GM10248 (cell line): Measurements from ENCODE around the gene GRK3.

Source experiments
- CTCF ChIA-PET: fragments of 300-600 bp; sonication (Branson Sonifier 250); formaldehyde crosslinking; extraction: SDS; loops from one replicate; lab custom pipeline; 2021; ENCODE audit warnings: antibody characterized with exemption; lab: Yijun Ruan, JAX
- POLR2A ChIA-PET: fragments of 350-650 bp; sonication (Branson Sonifier 250); formaldehyde crosslinking; extraction: SDS; loops from one replicate; lab custom pipeline; 2020; ENCODE audit warnings: antibody characterized with exemption; lab: Yijun Ruan, JAX
- DNase-seq: peaks from one replicate; pipeline ENCODE4 v3.0.0; 2012; ENCODE audit errors: extremely low spot score
- CTCF ChIP-seq: IDR thresholded peaks from 2 replicates; pipeline ENCODE4 v1.5.1; 2012; ENCODE audit warnings: mild to moderate bottlenecking, low read depth; ENCODE audit errors: extremely low read depth, missing control alignments, control extremely low read depth

Gene GRK3

GRCh38 chr22:25534724-25535123 is 29.8 kb upstream of the GRK3 start:
- ChIA-PET POLR2A (no interaction called here), CTCF (interaction anchor here (1.0 kb wide), 2 partner anchors 9 to 11 kb away, joined by 3 to 4 read pairs; no protein-coding TSS in a partner anchor)
- no peak for TF ChIP-seq CTCF
- no peak for DNase-seq

DNA sequence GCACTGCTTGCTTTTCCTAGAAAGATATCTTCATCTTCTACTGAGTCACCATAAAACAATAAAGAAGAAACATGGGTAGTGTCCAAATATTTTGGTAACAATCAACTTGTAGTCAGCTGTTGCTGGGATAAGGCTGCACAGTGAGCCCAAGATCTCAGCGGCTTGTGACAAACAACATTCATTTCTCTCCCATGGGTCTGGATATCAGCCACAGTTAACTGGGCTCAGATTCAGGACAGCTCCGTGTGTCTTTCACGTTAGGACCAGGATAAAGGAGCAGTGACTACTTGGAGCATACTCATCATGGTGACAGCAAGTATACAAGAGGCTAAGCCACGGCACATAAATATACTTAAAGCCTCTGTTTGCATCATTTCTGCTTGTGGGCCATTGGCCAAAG is 27.9 kb upstream of the GRK3 start:
- ChIA-PET CTCF (no interaction called here), POLR2A (no interaction called here)
- no peak for TF ChIP-seq CTCF
- DNase-seq = no peak

- no peak for TF ChIP-seq CTCF
- POLR2A ChIA-PET = no interaction called here
- no peak for DNase-seq
- CTCF ChIA-PET = interaction anchor here (1.0 to 1.3 kb wide), 2 partner anchors 10 to 14 kb away, joined by 3 to 4 read pairs; no protein-coding TSS in a partner anchor
Measured at GRCh38 chr22:25540166-25540907, 24.1 kb upstream of the GRK3 start.

DNA sequence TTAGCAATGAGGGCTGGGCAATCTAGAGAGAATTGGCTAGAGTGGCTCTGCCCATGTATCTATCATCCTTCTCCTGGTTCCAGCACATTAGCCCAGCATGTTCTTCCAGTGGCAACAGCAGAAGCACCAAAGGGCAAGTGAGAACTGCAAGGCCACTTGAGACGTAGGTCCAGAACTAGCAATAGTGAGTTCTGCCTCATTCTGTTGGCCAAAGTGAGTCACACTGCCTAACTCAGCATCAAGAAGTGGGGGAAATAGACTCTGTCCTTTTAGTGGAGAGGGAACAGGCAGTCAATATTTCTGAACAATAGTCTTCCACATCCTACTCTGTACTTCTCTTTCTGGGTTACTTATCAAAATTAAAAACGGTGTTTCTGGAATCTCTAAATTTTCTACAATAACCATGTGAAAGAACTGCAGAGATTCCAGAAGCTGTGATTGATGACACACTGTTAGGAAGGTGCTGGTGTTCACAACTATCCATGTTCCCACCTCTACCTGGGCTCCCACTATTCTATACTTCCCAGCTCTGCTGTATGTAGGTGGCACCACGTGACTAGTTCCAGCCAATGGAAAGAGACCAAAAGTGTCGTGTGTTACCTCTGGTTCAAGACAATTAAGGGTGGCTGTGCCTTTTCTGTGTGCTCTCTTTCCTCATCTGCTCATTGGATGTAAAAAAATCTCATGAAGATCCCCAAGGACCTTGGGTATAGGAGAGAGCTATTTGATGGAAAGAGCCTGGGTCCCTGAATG is 23.4 kb upstream of the GRK3 start:
- ChIA-PET CTCF (interaction anchor here (1.0 to 1.9 kb wide), 7 partner anchors 9 to 232 kb away, joined by 3 to 5 read pairs (median 4); no protein-coding TSS in a partner anchor), POLR2A (no interaction called here)
- TF ChIP-seq CTCF = no peak
- DNase-seq = no peak

DNA sequence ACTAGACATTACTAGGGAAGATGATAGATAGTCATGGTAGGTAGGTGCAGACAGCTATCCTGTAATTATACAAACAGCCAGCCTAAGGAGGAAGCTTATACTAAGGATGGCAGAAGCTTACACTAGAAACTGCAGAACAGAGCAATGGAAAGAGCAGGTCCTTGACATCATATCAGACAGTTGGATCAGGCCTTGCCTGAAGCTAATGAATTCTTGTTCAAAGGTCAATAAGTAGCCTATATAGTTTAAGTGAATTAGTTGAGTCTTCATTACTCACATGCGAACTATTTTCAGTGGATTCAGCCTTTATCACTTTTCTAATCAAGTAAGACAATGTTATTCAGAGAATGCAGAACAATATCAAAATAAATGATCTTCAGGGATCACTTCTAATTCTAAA is 22.3 kb upstream of the GRK3 start:
- DNase-seq = no peak
- no peak for TF ChIP-seq CTCF
- POLR2A ChIA-PET = no interaction called here
- CTCF ChIA-PET = interaction anchor here (1.1 to 1.9 kb wide), 5 partner anchors 9 to 231 kb away, joined by 3 to 5 read pairs (median 4); no protein-coding TSS in a partner anchor

DNA sequence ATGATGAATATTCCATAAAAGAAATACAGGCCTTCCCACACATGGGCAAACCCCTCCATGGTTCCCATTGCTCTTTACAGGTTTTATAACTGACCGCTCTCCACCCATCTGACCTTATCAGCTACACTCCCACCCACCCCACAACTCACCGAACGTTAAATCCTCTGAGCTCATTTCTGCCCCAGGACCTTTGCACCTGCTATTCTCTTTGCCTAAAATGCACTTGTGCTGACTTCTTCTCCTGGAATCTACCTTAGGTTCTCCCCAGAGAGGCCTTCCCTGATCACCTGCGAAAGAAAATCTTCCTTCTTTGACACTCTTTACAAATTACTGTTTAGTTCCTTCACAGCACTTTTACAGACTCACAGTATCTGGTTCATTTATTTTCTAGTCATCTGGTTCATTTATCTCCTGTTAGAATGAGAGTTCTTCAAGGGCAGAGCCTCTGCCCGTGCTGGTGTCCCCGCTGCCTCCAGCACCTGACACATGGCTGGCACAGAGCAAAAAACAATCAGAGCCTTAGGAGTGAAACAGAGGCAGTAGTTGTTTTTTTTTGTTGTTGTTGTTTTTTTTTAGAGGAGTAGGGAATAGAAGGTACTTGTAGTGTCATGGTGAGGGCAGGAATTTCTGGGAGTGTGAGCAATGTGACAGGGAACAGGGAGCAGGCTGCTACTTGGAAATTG is 21.6 kb upstream of the GRK3 start:
- no peak for DNase-seq
- POLR2A ChIA-PET = no interaction called here
- no peak for TF ChIP-seq CTCF
- CTCF ChIA-PET = interaction anchor here (1.0 to 1.9 kb wide), 6 partner anchors 8 to 230 kb away, joined by 3 to 5 read pairs (median 4); no protein-coding TSS in a partner anchor
